H1 (cell line): ENCODE measurements around the gene IFNW1. TPM values are rescaled to one million over a fixed set of nuclear protein-coding genes. Genes with fewer than 3 reads are reported as not detected.

Experiments
- CTCF ChIA-PET: fragments of 300-600 bp; sonication (Branson Sonifier 250); formaldehyde crosslinking; loops from one replicate; lab custom pipeline; 2021; ENCODE audit not compliant: partially characterized antibody; lab: Charles Lee
- POLR2A ChIA-PET: fragments of 300-600 bp; sonication (Branson Sonifier 250); formaldehyde crosslinking; loops from one replicate; lab custom pipeline; 2021; ENCODE audit warnings: inconsistent platforms; ENCODE audit not compliant: partially characterized antibody; lab: Charles Lee
- DNase-seq, 2 experiments: peaks; one replicate each; pipeline versions ENCODE4 v3.0.0 to v3.0.0-alpha.2; 2010 to 2022; ENCODE audit warnings: low spot score in 2 of 2, low read depth in 1 of 2, mixed read lengths in 1 of 2
- FAIRE-seq: peaks from 2 replicates; lab custom pipeline; 2011; peaks lifted over from hg19 to GRCh38; lab: Jason Lieb, UNC
- H2AFZ ChIP-seq: 2 replicates; pipeline ENCODE4 v1.8.1; 2012; ENCODE audit warnings: low read length, inconsistent platforms
- H2AK5ac ChIP-seq: 2 replicates; pipeline ENCODE4 v1.6.1; 2013; ENCODE audit warnings: low read depth, low read length
- H2BK120ac ChIP-seq: replicated peaks from 2 replicates; pipeline ENCODE3; 2013; ENCODE audit warnings: low read depth, low read length, inconsistent platforms
- H2BK12ac ChIP-seq: 2 replicates; pipeline ENCODE4 v1.6.1; 2013; ENCODE audit warnings: low read depth, low read length
- H2BK15ac ChIP-seq: 2 replicates; pipeline ENCODE4 v1.6.1; 2013; ENCODE audit warnings: low read length
- H2BK20ac ChIP-seq: 2 replicates; pipeline ENCODE4 v1.6.1; 2013; ENCODE audit warnings: low read length
- H2BK5ac ChIP-seq: 2 replicates; pipeline ENCODE4 v1.6.1; 2013; ENCODE audit warnings: low read depth, low read length
- H3K14ac ChIP-seq: 2 replicates; pipeline ENCODE4 v1.6.1; 2013; ENCODE audit warnings: inconsistent platforms; ENCODE audit not compliant: insufficient read length
- H3K18ac ChIP-seq: 2 replicates; pipeline ENCODE4 v1.6.1; 2013; ENCODE audit warnings: low read length; ENCODE audit errors: extremely low read depth
- H3K23ac ChIP-seq: 2 replicates; pipeline ENCODE4 v1.6.1; 2013; ENCODE audit warnings: inconsistent platforms; ENCODE audit not compliant: insufficient read length
- H3K23me2 ChIP-seq: 2 replicates; pipeline ENCODE4 v1.6.1; 2013; ENCODE audit warnings: low read depth, low read length
- H3K27ac ChIP-seq: 2 replicates; pipeline ENCODE4 v1.6.1; 2011; ENCODE audit warnings: low read depth, low read length, inconsistent platforms
- H3K27me3 ChIP-seq, 4 experiments: replicated peaks in 1 of 4; 1 replicate in 1 of 4; 2 replicates in 3 of 4; pipeline versions ENCODE4 v1.6.1 to v1.8.1; 2011 to 2013; ENCODE audit warnings: low read length in 3 of 4, mild to moderate bottlenecking in 3 of 4, inconsistent platforms in 2 of 4, mixed read lengths in 2 of 4, moderate library complexity in 1 of 4; ENCODE audit not compliant: control insufficient read depth in 3 of 4, insufficient read depth in 3 of 4; ENCODE audit errors: extremely low read depth in 1 of 4
- H3K36me3 ChIP-seq, 4 experiments: 2 replicates each; pipeline versions ENCODE4 v1.6.1 to v1.8.1; 2011 to 2013; ENCODE audit warnings: mild to moderate bottlenecking in 4 of 4, low read length in 3 of 4, moderate library complexity in 2 of 4, control low read depth in 1 of 4, inconsistent platforms in 1 of 4; ENCODE audit not compliant: insufficient read depth in 4 of 4, control insufficient read depth in 2 of 4
- H3K4ac ChIP-seq: replicated peaks from 2 replicates; pipeline ENCODE3; 2013; ENCODE audit warnings: low read length, low read depth, mixed read lengths, inconsistent platforms; ENCODE audit not compliant: insufficient read length
- H3K4me1 ChIP-seq, 4 experiments: replicated peaks in 1 of 4; 1 replicate in 1 of 4; 2 replicates in 3 of 4; pipeline versions ENCODE4 v1.6.1 to v1.8.1; 2011 to 2013; ENCODE audit warnings: low read length in 3 of 4, inconsistent platforms in 2 of 4, mixed read lengths in 1 of 4; ENCODE audit not compliant: insufficient read depth in 4 of 4, control insufficient read depth in 3 of 4
- H3K4me2 ChIP-seq, 2 experiments: 2 replicates each; pipeline versions ENCODE4 v1.6.1 to v1.8.1; 2011 to 2013; ENCODE audit warnings: low read depth in 2 of 2, low read length in 2 of 2, control low read depth in 1 of 2, inconsistent platforms in 1 of 2, mild to moderate bottlenecking in 1 of 2; ENCODE audit not compliant: insufficient read depth in 1 of 2
- H3K4me3 ChIP-seq, 4 experiments: fragments of 200-600, 300-600 bp in 1 of 4; sonication (generic), shearing (Covaris generic), sonication (Bioruptor Twin) in 1 of 4; 2 replicates each; pipeline versions ENCODE4 v1.5.1 to v1.8.1; 2011 to 2016; ENCODE audit warnings: low read length in 4 of 4, low read depth in 3 of 4, control low read depth in 2 of 4, inconsistent platforms in 2 of 4, mild to moderate bottlenecking in 2 of 4, mixed read lengths in 1 of 4, moderate library complexity in 1 of 4; ENCODE audit not compliant: insufficient read depth in 2 of 4; ENCODE audit errors: extremely low read depth in 1 of 4
- H3K56ac ChIP-seq: replicated peaks from 2 replicates; pipeline ENCODE3; 2013; ENCODE audit warnings: low read depth, mild to moderate bottlenecking, mixed read lengths, low read length, inconsistent platforms; ENCODE audit not compliant: insufficient read length
- H3K79me1 ChIP-seq: 2 replicates; pipeline ENCODE4 v1.6.1; 2013; ENCODE audit warnings: low read depth, low read length, control low read depth
- H3K79me2 ChIP-seq, 2 experiments: 2 replicates each; pipeline versions ENCODE4 v1.6.1 to v1.8.1; 2012 to 2013; ENCODE audit warnings: low read length in 2 of 2, mild to moderate bottlenecking in 2 of 2, inconsistent platforms in 1 of 2; ENCODE audit not compliant: insufficient read depth in 2 of 2, control insufficient read depth in 1 of 2
- H3K9ac ChIP-seq, 4 experiments: replicated peaks in 1 of 4; 1 replicate in 1 of 4; 2 replicates in 3 of 4; pipeline versions ENCODE4 v1.6.1 to v1.8.1; 2011 to 2013; ENCODE audit warnings: low read depth in 3 of 4, low read length in 3 of 4, control low read depth in 2 of 4, mild to moderate bottlenecking in 2 of 4, moderate library complexity in 2 of 4, inconsistent platforms in 1 of 4; ENCODE audit errors: extremely low read depth in 1 of 4
- H3K9me3 ChIP-seq, 2 experiments: 2 replicates each; pipeline versions ENCODE4 v1.6.1 to v1.8.1; 2012 to 2013; ENCODE audit warnings: mild to moderate bottlenecking in 2 of 2, moderate library complexity in 2 of 2, control low read depth in 1 of 2, inconsistent platforms in 1 of 2, low read depth in 1 of 2, low read length in 1 of 2, mixed read lengths in 1 of 2; ENCODE audit not compliant: insufficient read depth in 2 of 2
- H4K20me1 ChIP-seq, 2 experiments: replicated peaks in 1 of 2; 2 replicates each; pipeline versions ENCODE3 to v1.8.1; 2011 to 2013; ENCODE audit warnings: inconsistent platforms in 2 of 2, low read length in 2 of 2, mild to moderate bottlenecking in 1 of 2; ENCODE audit not compliant: insufficient read depth in 2 of 2, control insufficient read depth in 1 of 2
- H4K5ac ChIP-seq: 2 replicates; pipeline ENCODE4 v1.6.1; 2013; ENCODE audit warnings: low read length, low read depth, mixed read lengths, inconsistent platforms; ENCODE audit not compliant: insufficient read length
- H4K8ac ChIP-seq: 2 replicates; pipeline ENCODE4 v1.8.0; 2013; ENCODE audit warnings: mild to moderate bottlenecking, moderate library complexity, low read length, inconsistent platforms; ENCODE audit not compliant: insufficient read depth; ENCODE audit errors: extremely low read depth
- H4K91ac ChIP-seq: replicated peaks from 2 replicates; pipeline ENCODE3; 2013; ENCODE audit warnings: low read length, mixed read lengths, inconsistent platforms; ENCODE audit not compliant: insufficient read length
- SP2 ChIP-seq: IDR thresholded peaks from 2 replicates; pipeline ENCODE4 v1.6.1; 2012; ENCODE audit warnings: mild to moderate bottlenecking, low read length, inconsistent platforms
- WGBS, 2 experiments: shearing (Covaris generic) in 1 of 2; methylation state at CpG; one replicate each; pipeline versions ENCODE4 v1.1.6 to v1.1.7; 2013 to 2015; ENCODE audit warnings: low lambda C conversion rate in 2 of 2, mixed read lengths in 2 of 2, inconsistent platforms in 1 of 2, low coverage in 1 of 2, missing lambda C conversion rate in 1 of 2; ENCODE audit not compliant: insufficient replicate concordance in 2 of 2, insufficient coverage in 1 of 2, insufficient read length in 1 of 2; ENCODE audit errors: extremely low coverage in 1 of 2, missing lambda C conversion rate in 1 of 2; 5-methylcytosine and 5-hydroxymethylcytosine counted together
- polyA plus RNA-seq, 7 experiments: library from polyadenylated mRNA; depleted of rRNA in 3 of 7; stranded (reverse) in 5 of 7; unstranded in 2 of 7; fragments of >200 nt in 5 of 7; fragments of 200-250 nt in 2 of 7; gene quantifications; 1 replicate in 5 of 7; 2 replicates in 1 of 7; 4 replicates in 1 of 7; pipeline versions ENCODE4 v1.2.1 to v1.2.3, GENCODE V29; 2011 to 2013; ENCODE audit warnings: missing spikeins in 2 of 7, mixed read lengths in 2 of 7
- total RNA-seq: library from RNA; stranded (reverse); fragmentation: NEBNext Ultra II Directional; extraction: Animal tissue kit (Norgen Biotek cat#: 25700); gene quantifications from 2 replicates; pipeline ENCODE4 v1.2.1, GENCODE V29; 2021

The IFNW1 gene
- total and polyA plus RNA-seq, 2 of the 8 experiments (the other 6 are each of a cell fraction or from before 2014, with no cell fraction given), result not detected

DNA sequence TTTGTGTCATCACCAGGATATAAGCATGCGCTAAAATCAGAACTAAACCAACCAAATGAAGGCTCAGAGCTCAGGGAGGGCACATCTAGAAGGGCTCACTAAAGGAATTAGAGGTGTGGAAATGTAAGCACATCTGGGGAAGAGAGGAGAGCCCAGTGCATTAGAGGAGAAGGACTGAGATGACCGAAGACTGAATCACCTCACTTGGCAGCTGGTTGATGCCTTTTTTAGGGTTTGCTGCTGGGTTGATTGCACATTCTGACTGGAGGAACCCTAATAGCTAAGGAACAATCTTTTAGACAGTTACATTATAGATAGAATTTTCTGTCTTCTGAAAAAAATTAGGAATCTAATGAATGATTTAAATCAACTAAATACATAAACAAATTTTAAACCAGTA, 33.0 kb upstream of the IFNW1 start:
- H3K36me3 ChIP-seq, result no peaks in the 10 kb centered on the region
- H2BK12ac ChIP-seq, result no peak overlapping the region
- DNase-seq (no peak), FAIRE-seq (no peak)
- H3K79me2 ChIP-seq, result no peaks in the 10 kb centered on the region
- H3K18ac ChIP-seq, result no peak overlapping the region
- no peaks in the 10 kb centered on the region for H4K20me1 ChIP-seq
- H3K4ac ChIP-seq, result no peak overlapping the region
- CTCF ChIA-PET, result interaction anchor here (0.6 to 1.9 kb wide), 4 partner anchors 9 to 75 kb away, joined by 3 to 15 read pairs (median 6); no protein-coding TSS in a partner anchor
- no peak overlapping the region for H3K4me3 ChIP-seq
- H3K4me1 ChIP-seq, result no peaks in the 10 kb centered on the region
- H3K27me3 ChIP-seq, result no peaks in the 10 kb centered on the region
- no peak overlapping the region for H4K91ac ChIP-seq
- no peak overlapping the region for H3K4me2 ChIP-seq
- no peak overlapping the region for H3K56ac ChIP-seq
- H2BK20ac ChIP-seq, result no peak overlapping the region
- POLR2A ChIA-PET, result no interaction called here
- no peak overlapping the region for H3K27ac ChIP-seq
- no peaks in the 10 kb centered on the region for H3K79me1 ChIP-seq
- H4K5ac ChIP-seq, result no peak overlapping the region
- H4K8ac ChIP-seq, result no peak overlapping the region
- no peak overlapping the region for H2BK120ac ChIP-seq
- H2AK5ac ChIP-seq, result no peak overlapping the region
- TF ChIP-seq SP2, result no peak
- no peak overlapping the region for H3K23ac ChIP-seq
- no peaks in the 10 kb centered on the region for H3K9me3 ChIP-seq
- H3K9ac ChIP-seq, result no peak overlapping the region
- no peaks in the 10 kb centered on the region for H3K23me2 ChIP-seq
- H2BK5ac ChIP-seq, result no peak overlapping the region
- WGBS, 2 experiments, result 83% methylated on average over 2 of the region's 2 CpGs; no CpG with 5 or more reads in 1 of the 2 experiments
- H2BK15ac ChIP-seq, result no peak overlapping the region
- H3K14ac ChIP-seq, result no peak overlapping the region
- no peak overlapping the region for H2AFZ ChIP-seq
